ENCODE results near the gene RBP2.

- TF ChIP-seq CTCF (IDR thresholded peaks at IDR 0.05) (no peak), POLR2A (IDR thresholded peaks at IDR 0.05) (no peak)
Measured at GRCh38 chr3:139491027-139491700, 14.8 kb upstream of the RBP2 start.

Data from sigmoid colon (tissue), 3 donors.